ENCODE results near the gene ATXN1L.
A peak's percentile ranks its signal among the peaks of the same experiment; 100 is the strongest.
"Not testable (repeated sequence)": the region's sequence is repeated elsewhere in the genome, so short reads cannot be mapped to it uniquely, and the experiment has no call there.

ATXN1L gene

DNA sequence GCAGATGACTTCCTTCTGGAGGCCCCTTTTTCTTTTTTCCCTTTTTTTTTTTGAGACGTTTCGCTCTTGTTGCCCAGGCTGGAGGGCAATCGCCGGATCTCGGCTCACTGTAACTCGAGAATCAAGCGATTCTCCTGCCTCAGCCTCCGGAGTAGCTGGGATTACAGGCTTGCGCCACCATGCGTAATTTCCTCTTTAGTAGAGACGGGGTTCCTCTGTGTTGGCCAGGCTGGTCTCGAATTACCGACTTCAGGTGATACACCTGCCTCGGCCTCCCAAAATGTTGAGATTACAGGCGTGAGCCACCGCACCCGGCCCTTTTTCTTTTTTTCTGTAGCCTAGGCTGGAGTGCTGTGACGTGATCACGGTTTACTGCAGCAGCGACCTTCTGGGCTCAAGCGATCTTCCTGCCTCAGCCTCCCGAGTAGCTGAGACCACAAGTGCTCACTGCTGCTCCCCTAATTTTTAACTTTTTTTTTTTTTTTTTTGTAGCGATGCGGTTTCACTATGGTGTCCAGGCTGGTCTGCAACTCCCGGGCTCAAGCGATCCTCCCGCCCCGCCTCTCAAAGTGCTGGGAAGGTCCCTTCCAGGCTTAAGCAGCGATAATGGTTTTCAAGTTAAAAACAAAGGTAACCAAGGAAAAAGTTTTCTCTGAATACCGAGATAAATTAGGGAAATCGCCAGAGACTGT, 48.6 kb downstream of the ATXN1L start:
- DNase-seq (ENCODE audit: low spot score) = peak; percentile 14

DNA sequence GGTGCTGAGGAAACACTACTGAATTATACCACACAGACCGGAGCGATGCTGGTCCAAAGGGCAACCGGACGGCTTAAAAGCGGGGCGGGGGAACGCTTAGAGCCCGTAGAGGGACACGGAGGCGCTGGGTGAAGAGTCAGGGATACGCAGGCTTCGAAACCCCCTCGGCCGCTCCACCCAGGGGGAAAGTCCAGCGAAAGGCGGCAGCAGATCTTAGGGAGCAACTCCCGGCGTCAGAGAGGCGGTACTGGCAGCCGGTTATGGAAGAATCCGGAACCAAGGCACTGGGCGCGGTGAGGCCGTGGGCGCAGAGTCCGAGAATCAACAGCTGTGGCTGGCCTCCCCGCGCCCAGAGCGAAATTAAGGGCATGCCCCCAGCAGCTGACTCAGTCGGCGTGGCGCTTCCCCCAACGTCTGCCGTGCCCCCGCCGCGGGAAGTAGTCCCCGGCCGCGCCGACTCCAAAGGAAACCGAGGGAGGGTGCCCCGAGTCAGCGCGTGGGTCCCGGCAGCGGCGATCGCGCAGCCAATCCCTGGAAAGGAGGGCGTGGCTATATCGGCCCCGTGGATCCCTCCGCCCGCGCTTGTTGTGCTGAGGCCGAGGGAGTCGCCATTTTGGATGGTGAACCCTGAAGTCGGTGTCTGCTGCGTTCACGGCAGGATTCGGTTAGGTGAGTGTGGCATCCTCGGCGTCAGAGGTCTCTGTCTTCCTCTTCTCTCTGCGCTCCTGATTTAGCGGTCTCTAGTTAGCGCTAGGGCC, 49.3 kb downstream of the ATXN1L start, which contains the start of gene IST1:
Gene IST1, plus strand, starts transcription at position 611 of the 758 bp plus-strand sequence. CDS start 20,110 bp downstream, outside the sequence.
- DNase-seq (ENCODE audit: low spot score) = peak; percentile 98

GRCh38 chr16:71895679-71896365, 50.0 kb downstream of the ATXN1L start:
- DNase-seq (ENCODE audit: low spot score) = peak; percentile 31

DNA sequence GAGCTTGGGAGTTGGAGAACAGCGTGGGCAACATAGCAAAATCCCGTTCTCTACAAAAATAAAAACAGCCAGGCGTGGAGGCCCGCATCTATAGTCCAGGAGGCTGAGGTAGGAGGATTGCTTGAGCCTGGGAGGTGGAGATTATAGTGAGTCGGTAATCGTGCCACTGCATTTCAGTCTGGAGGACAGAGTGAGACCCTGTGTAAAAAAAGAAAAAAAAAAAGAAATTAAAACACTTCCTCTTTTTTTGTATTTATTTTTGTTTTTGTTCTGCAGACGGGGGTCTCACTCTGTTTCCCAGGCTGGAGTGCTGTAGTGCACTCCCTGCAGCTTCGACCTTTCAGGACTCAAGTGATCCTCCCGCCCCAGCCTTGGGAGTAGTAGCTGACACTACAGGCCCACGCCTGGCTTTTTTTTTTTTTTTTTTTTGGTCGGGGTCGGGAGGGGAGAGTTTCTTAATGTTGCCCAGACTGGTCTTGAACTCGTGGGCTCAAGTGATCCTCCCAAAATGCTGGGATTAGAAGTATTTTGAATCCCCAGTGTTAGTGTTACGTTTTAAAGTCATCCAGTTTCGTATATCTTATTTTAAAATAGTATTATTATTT, 51.1 kb downstream of the ATXN1L start:
- no peak for DNase-seq (ENCODE audit: low spot score)

DNA sequence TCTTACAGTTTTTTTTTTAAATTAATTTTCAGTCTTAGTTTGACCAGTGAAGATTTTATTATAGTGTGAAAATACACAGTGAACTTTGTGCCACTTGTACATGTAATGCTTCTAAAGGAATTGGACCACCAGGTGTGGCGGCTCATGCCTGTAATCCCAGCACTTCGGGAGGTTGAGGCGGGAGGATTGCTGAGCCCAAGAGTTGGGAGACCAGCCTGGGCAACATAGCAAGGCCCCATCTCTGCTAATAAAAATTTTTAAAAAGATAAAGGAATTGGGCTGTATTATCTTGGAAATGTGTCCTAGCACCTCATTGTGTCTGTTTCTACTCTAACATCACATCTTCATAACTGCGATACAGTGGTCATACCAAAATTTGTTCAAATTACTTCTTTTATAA, 53.4 kb downstream of the ATXN1L start:
- DNase-seq (ENCODE audit: low spot score) = no peak

- no peak for DNase-seq (ENCODE audit: low spot score)
These were observed 57.0 kb downstream of the ATXN1L start for GRCh38 chr16:71902656-71903365.

- DNase-seq (ENCODE audit: low spot score) = no peak
These were observed 57.8 kb downstream of the ATXN1L start for GRCh38 chr16:71903608-71904007.

DNA sequence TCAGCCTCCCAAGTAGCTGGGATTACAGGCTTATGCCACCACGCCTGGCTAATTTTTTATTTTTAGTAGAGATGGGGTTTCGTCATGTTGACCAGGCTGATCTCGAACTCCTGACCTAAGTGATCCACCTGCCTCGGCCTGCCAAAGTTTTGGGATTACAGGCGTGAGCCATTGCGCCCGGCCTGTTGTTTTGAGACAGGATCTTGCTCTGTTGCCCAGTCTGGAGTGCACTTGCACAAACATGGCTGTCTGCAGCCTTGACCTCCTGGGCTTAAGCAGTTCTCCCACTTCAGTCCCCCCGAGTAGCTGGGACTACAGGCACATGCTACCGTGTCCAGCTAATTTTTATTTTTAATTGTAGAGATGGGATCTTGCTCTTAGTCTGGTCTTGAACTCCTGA, 58.5 kb downstream of the ATXN1L start:
- DNase-seq (ENCODE audit: low spot score) = no peak

- DNase-seq (ENCODE audit: low spot score) = not testable (repeated sequence)
These were observed 60.0 kb downstream of the ATXN1L start for GRCh38 chr16:71905765-71906164.
